IPS-18a (cell line): Measurements from ENCODE around the gene ANXA9.
A peak's percentile ranks its signal among the peaks of the same experiment; 100 is the strongest.

Experiments
- H3K27ac ChIP-seq: one replicate; pipeline ENCODE4 v1.5.1; 2013; ENCODE audit warnings: low read length
- H3K27me3 ChIP-seq: one replicate; pipeline ENCODE4 v1.6.1; 2013; ENCODE audit warnings: mild to moderate bottlenecking, low read length; ENCODE audit not compliant: control insufficient read depth, insufficient read depth
- H3K36me3 ChIP-seq: one replicate; pipeline ENCODE4 v1.6.1; 2013; ENCODE audit warnings: low read depth, low read length; ENCODE audit not compliant: control insufficient read depth
- H3K4me1 ChIP-seq: one replicate; pipeline ENCODE4 v1.6.1; 2013; ENCODE audit warnings: low read depth, low read length; ENCODE audit not compliant: control insufficient read depth
- H3K4me3 ChIP-seq: one replicate; pipeline ENCODE4 v1.5.1; 2013; ENCODE audit warnings: low read length
- H3K9ac ChIP-seq: one replicate; pipeline ENCODE4 v1.6.1; 2013; ENCODE audit warnings: mild to moderate bottlenecking, low read length, moderate library complexity
- H3K9me3 ChIP-seq: one replicate; pipeline ENCODE4 v1.6.1; 2013; ENCODE audit warnings: low read depth, low read length; ENCODE audit not compliant: control insufficient read depth

ANXA9 gene

GRCh38 chr1:150976879-150977694 lies 5.0 kb upstream of the ANXA9 start:
- H3K27ac ChIP-seq = no peak overlapping the region
- H3K27me3 ChIP-seq = no peaks in the 10 kb centered on the region
- no peaks in the 10 kb centered on the region for H3K9me3 ChIP-seq
- no peaks in the 10 kb centered on the region for H3K36me3 ChIP-seq
- H3K9ac ChIP-seq = no peak overlapping the region
- peaks cover 43% of the 10 kb centered on the region for H3K4me1 ChIP-seq
- H3K4me3 ChIP-seq = no peak overlapping the region

- Histone ChIP-seq H3K4me3 (no peak overlapping the region), H3K27me3 (no peaks in the 10 kb centered on the region), H3K9me3 (no peaks in the 10 kb centered on the region), H3K9ac (no peak overlapping the region), H3K4me1 (peaks cover 32% of the 10 kb centered on the region), H3K27ac (no peak overlapping the region), H3K36me3 (no peaks in the 10 kb centered on the region)
These were observed 2.7 kb upstream of the ANXA9 start for GRCh38 chr1:150979092-150980056.

GRCh38 chr1:150981177-150981804 lies 801 bp upstream of the ANXA9 start:
- H3K27me3 ChIP-seq = no peaks in the 10 kb centered on the region
- H3K9ac ChIP-seq = peak overlapping the region; percentile 18
- H3K4me3 ChIP-seq = peak overlapping the region; percentile 20
- H3K9me3 ChIP-seq = no peaks in the 10 kb centered on the region
- peaks cover 28% of the 10 kb centered on the region for H3K4me1 ChIP-seq
- H3K36me3 ChIP-seq = no peaks in the 10 kb centered on the region
- H3K27ac ChIP-seq = peak overlapping the region; percentile 38

- H3K36me3 ChIP-seq = no peaks in the 10 kb centered on the region
- no peaks in the 10 kb centered on the region for H3K9me3 ChIP-seq
- H3K4me3 ChIP-seq = no peak overlapping the region
- H3K4me1 ChIP-seq = peaks cover 15% of the 10 kb centered on the region
- H3K27me3 ChIP-seq = no peaks in the 10 kb centered on the region
- H3K27ac ChIP-seq = no peak overlapping the region
- H3K9ac ChIP-seq = no peak overlapping the region
These were observed 3.2 kb downstream of the ANXA9 start for GRCh38 chr1:150985179-150985825.

GRCh38 chr1:150987924-150988323 lies 5.8 kb downstream of the ANXA9 start:
- no peaks in the 10 kb centered on the region for H3K4me1 ChIP-seq

GRCh38 chr1:150992626-150993025 lies 10.5 kb downstream of the ANXA9 start:
- no peaks in the 10 kb centered on the region for H3K4me1 ChIP-seq
- H3K36me3 ChIP-seq = no peaks in the 10 kb centered on the region
- no peak overlapping the region for H3K9ac ChIP-seq
- H3K4me3 ChIP-seq = no peak overlapping the region
- H3K27me3 ChIP-seq = no peaks in the 10 kb centered on the region
- H3K27ac ChIP-seq = no peak overlapping the region
- H3K9me3 ChIP-seq = no peaks in the 10 kb centered on the region

More at GRCh38 chr1:150987924-150988323, 5.8 kb downstream of the ANXA9 start:
- Histone ChIP-seq H3K36me3 (no peaks in the 10 kb centered on the region), H3K4me3 (no peak overlapping the region), H3K27me3 (no peaks in the 10 kb centered on the region), H3K9ac (no peak overlapping the region), H3K9me3 (no peaks in the 10 kb centered on the region), H3K27ac (no peak overlapping the region)

- no peak overlapping the region for H3K4me3 ChIP-seq
- no peak overlapping the region for H3K27ac ChIP-seq
- no peaks in the 10 kb centered on the region for H3K36me3 ChIP-seq
- no peaks in the 10 kb centered on the region for H3K9me3 ChIP-seq
- H3K4me1 ChIP-seq = no peaks in the 10 kb centered on the region
- H3K9ac ChIP-seq = no peak overlapping the region
- no peaks in the 10 kb centered on the region for H3K27me3 ChIP-seq
These were observed 12.2 kb downstream of the ANXA9 start for GRCh38 chr1:150994248-150994647.

GRCh38 chr1:150995460-150995859 lies 13.4 kb downstream of the ANXA9 start:
- Histone ChIP-seq H3K27ac (no peak overlapping the region), H3K9ac (no peak overlapping the region), H3K27me3 (no peaks in the 10 kb centered on the region), H3K9me3 (no peaks in the 10 kb centered on the region), H3K4me3 (no peak overlapping the region), H3K36me3 (no peaks in the 10 kb centered on the region), H3K4me1 (no peaks in the 10 kb centered on the region)

GRCh38 chr1:150995896-150996295 lies 13.8 kb downstream of the ANXA9 start:
- H3K9ac ChIP-seq = no peak overlapping the region
- no peak overlapping the region for H3K27ac ChIP-seq
- H3K9me3 ChIP-seq = no peaks in the 10 kb centered on the region
- H3K4me1 ChIP-seq = no peaks in the 10 kb centered on the region
- H3K36me3 ChIP-seq = no peaks in the 10 kb centered on the region
- no peaks in the 10 kb centered on the region for H3K27me3 ChIP-seq
- H3K4me3 ChIP-seq = no peak overlapping the region

- Histone ChIP-seq H3K27ac (no peak overlapping the region), H3K36me3 (no peaks in the 10 kb centered on the region), H3K9me3 (no peaks in the 10 kb centered on the region), H3K27me3 (no peaks in the 10 kb centered on the region), H3K4me1 (no peaks in the 10 kb centered on the region), H3K9ac (no peak overlapping the region), H3K4me3 (no peak overlapping the region)
These were observed 15.2 kb downstream of the ANXA9 start for GRCh38 chr1:150997126-150997872.
